ENCODE results near the gene UBE2N.
"Not testable (repeated sequence)": the region's sequence is repeated elsewhere in the genome, so short reads cannot be mapped to it uniquely, and the experiment has no call there.

Gene UBE2N

GRCh38 chr12:93378998-93379325 lies 62.8 kb downstream of the UBE2N start:
- H3K18ac ChIP-seq (ENCODE audit: low read length), result no peak overlapping the region
- H3K4me3 ChIP-seq (ENCODE audit: low read length in 2 of 2), result peak overlapping the region; percentile 65 to 90
- H3K9ac ChIP-seq (ENCODE audit: low read depth, low read length, poor library complexity), result peak overlapping the region; percentile 71
- H3K4me1 ChIP-seq (ENCODE audit: control insufficient read depth in 2 of 2, insufficient read depth in 1 of 2, low read depth in 1 of 2, low read length in 2 of 2), result peaks cover 12 to 14% of the 10 kb centered on the region in 2 donors
- no peak overlapping the region for H3K14ac ChIP-seq (ENCODE audit: low read length)
- no peak for DNase-seq (ENCODE audit: low spot score)
- no peak overlapping the region for H2BK15ac ChIP-seq (ENCODE audit: low read length)
- peaks cover 3% of the 10 kb centered on the region for H3K79me1 ChIP-seq (ENCODE audit: low read depth, low read length)
- H2BK12ac ChIP-seq (ENCODE audit: low read length), result no peak overlapping the region
- no peaks in the 10 kb centered on the region for H3K27me3 ChIP-seq (ENCODE audit: control insufficient read depth in 3 of 3, insufficient read depth in 3 of 3, low read depth in 1 of 3, low read length in 3 of 3)
- H2BK120ac ChIP-seq (ENCODE audit: low read depth, low read length), result no peak overlapping the region
- H4K91ac ChIP-seq (ENCODE audit: low read depth, low read length, poor library complexity), result no peak overlapping the region
- no peaks in the 10 kb centered on the region for H3K9me3 ChIP-seq (replicated peaks in 1 of 2; ENCODE audit: control insufficient read depth in 2 of 2, insufficient read depth in 1 of 2, low read depth in 1 of 2, low read length in 2 of 2)
- no peak overlapping the region for H3K27ac ChIP-seq (replicated peaks; ENCODE audit: low read length)
- no peak overlapping the region for H4K8ac ChIP-seq (ENCODE audit: low read depth, low read length)
- H2AFZ ChIP-seq (ENCODE audit: low read length), result peak overlapping the region; percentile 74
- peak overlapping the region; percentile 72 for H3K4me2 ChIP-seq (ENCODE audit: insufficient read depth, low read length, poor library complexity, severe bottlenecking)
- no peak overlapping the region for H2AK5ac ChIP-seq (ENCODE audit: low read depth, low read length)
- H3K4ac ChIP-seq (ENCODE audit: low read length), result no peak overlapping the region
- no CpG with 5 or more reads among the region's 4 CpGs for WGBS, 2 donors (ENCODE audit: extremely low coverage in 2 of 2, insufficient read length in 2 of 2, insufficient replicate concordance in 1 of 2)
- no peak overlapping the region for H2BK5ac ChIP-seq (ENCODE audit: low read length)
- H3K36me3 ChIP-seq (replicated peaks in 1 of 2; ENCODE audit: control insufficient read depth in 2 of 2, insufficient read depth in 2 of 2, low read length in 2 of 2), result peaks cover 0 to 4% of the 10 kb centered on the region in 2 donors
- no peak overlapping the region for H3K23ac ChIP-seq (ENCODE audit: low read depth, low read length, poor library complexity)

GRCh38 chr12:93378196-93378997 lies 63.4 kb downstream of the UBE2N start:
- H3K14ac ChIP-seq (ENCODE audit: low read length), result peak overlapping the region; percentile 47
- H3K36me3 ChIP-seq (replicated peaks in 1 of 2; ENCODE audit: control insufficient read depth in 2 of 2, insufficient read depth in 2 of 2, low read length in 2 of 2); H3K27me3 ChIP-seq (ENCODE audit: control insufficient read depth in 3 of 3, insufficient read depth in 3 of 3, low read depth in 1 of 3, low read length in 3 of 3); H3K79me1 ChIP-seq (ENCODE audit: low read depth, low read length); H2BK15ac ChIP-seq (ENCODE audit: low read length); H3K9me3 ChIP-seq (replicated peaks in 1 of 2; ENCODE audit: control insufficient read depth in 2 of 2, insufficient read depth in 1 of 2, low read depth in 1 of 2, low read length in 2 of 2); H4K8ac ChIP-seq (ENCODE audit: low read depth, low read length); H3K4ac ChIP-seq (ENCODE audit: low read length); H2AK5ac ChIP-seq (ENCODE audit: low read depth, low read length); H4K91ac ChIP-seq (ENCODE audit: low read depth, low read length, poor library complexity); H3K27ac ChIP-seq (replicated peaks; ENCODE audit: low read length); H2BK12ac ChIP-seq (ENCODE audit: low read length); H2BK120ac ChIP-seq (ENCODE audit: low read depth, low read length): not testable (repeated sequence)
- peak overlapping the region; percentile 68 for H2BK5ac ChIP-seq (ENCODE audit: low read length)
- H3K4me3 ChIP-seq (ENCODE audit: low read length in 2 of 2), result peak overlapping the region; percentile 65 to 90
- H2AFZ ChIP-seq (ENCODE audit: low read length), result peak overlapping the region; percentile 74
- peaks cover 14 to 15% of the 10 kb centered on the region in 2 donors for H3K4me1 ChIP-seq (ENCODE audit: control insufficient read depth in 2 of 2, insufficient read depth in 1 of 2, low read depth in 1 of 2, low read length in 2 of 2)
- H3K4me2 ChIP-seq (ENCODE audit: insufficient read depth, low read length, poor library complexity, severe bottlenecking), result peak overlapping the region; percentile 72
- peak overlapping the region; percentile 69 for H3K23ac ChIP-seq (ENCODE audit: low read depth, low read length, poor library complexity)
- DNase-seq (ENCODE audit: low spot score), result peak; percentile 30
- WGBS, 2 donors (ENCODE audit: extremely low coverage in 2 of 2, insufficient read length in 2 of 2, insufficient replicate concordance in 1 of 2), result no CpG with 5 or more reads among the region's 64 CpGs
- H3K18ac ChIP-seq (ENCODE audit: low read length), result peak overlapping the region; percentile 93
- peak overlapping the region; percentile 71 for H3K9ac ChIP-seq (ENCODE audit: low read depth, low read length, poor library complexity)

GRCh38 chr12:93377252-93378195 lies 64.2 kb downstream of the UBE2N start, which contains the start of gene NUDT4:
TSS of gene NUDT4 (plus strand) at chr12:93377925. CDS start at chr12:93378323, 398 bp downstream.
- peaks cover 14 to 15% of the 10 kb centered on the region in 2 donors for H3K4me1 ChIP-seq (ENCODE audit: control insufficient read depth in 2 of 2, insufficient read depth in 1 of 2, low read depth in 1 of 2, low read length in 2 of 2)
- H2BK12ac ChIP-seq (ENCODE audit: low read length), result no peak within 1 kb of the TSS
- no peak within 1 kb of the TSS for H2BK120ac ChIP-seq (ENCODE audit: low read depth, low read length)
- H3K23ac ChIP-seq (ENCODE audit: low read depth, low read length, poor library complexity), result peak within 1 kb of the TSS; percentile 99
- peak within 1 kb of the TSS; percentile 72 for H3K4me2 ChIP-seq (ENCODE audit: insufficient read depth, low read length, poor library complexity, severe bottlenecking)
- no peak within 1 kb of the TSS for H2AK5ac ChIP-seq (ENCODE audit: low read depth, low read length)
- no peak within 1 kb of the TSS for H3K4ac ChIP-seq (ENCODE audit: low read length)
- DNase-seq (ENCODE audit: low spot score), result peak; percentile 96
- peak within 1 kb of the TSS; percentile 86 for H2AFZ ChIP-seq (ENCODE audit: low read length)
- H2BK15ac ChIP-seq (ENCODE audit: low read length), result no peak within 1 kb of the TSS
- H3K27me3 ChIP-seq (ENCODE audit: control insufficient read depth in 3 of 3, insufficient read depth in 3 of 3, low read depth in 1 of 3, low read length in 3 of 3), result no peaks in the 10 kb centered on the region
- peak within 1 kb of the TSS; percentile 80 for H3K27ac ChIP-seq (replicated peaks; ENCODE audit: low read length)
- H3K36me3 ChIP-seq (replicated peaks in 1 of 2; ENCODE audit: control insufficient read depth in 2 of 2, insufficient read depth in 2 of 2, low read length in 2 of 2), result no peaks in the 10 kb centered on the region
- peak within 1 kb of the TSS; percentile 47 for H3K14ac ChIP-seq (ENCODE audit: low read length)
- H3K4me3 ChIP-seq (ENCODE audit: low read length in 2 of 2), result peak within 1 kb of the TSS; percentile 65 to 90
- no CpG with 5 or more reads among the region's 79 CpGs for WGBS, 2 donors (ENCODE audit: extremely low coverage in 2 of 2, insufficient read length in 2 of 2, insufficient replicate concordance in 1 of 2)
- peak within 1 kb of the TSS; percentile 71 for H3K9ac ChIP-seq (ENCODE audit: low read depth, low read length, poor library complexity)
- H2BK5ac ChIP-seq (ENCODE audit: low read length), result peak within 1 kb of the TSS; percentile 68
- H3K18ac ChIP-seq (ENCODE audit: low read length), result peak within 1 kb of the TSS; percentile 93
- no peak within 1 kb of the TSS for H4K8ac ChIP-seq (ENCODE audit: low read depth, low read length)
- H3K79me1 ChIP-seq (ENCODE audit: low read depth, low read length), result peaks cover 3% of the 10 kb centered on the region
- no peaks in the 10 kb centered on the region for H3K9me3 ChIP-seq (replicated peaks in 1 of 2; ENCODE audit: control insufficient read depth in 2 of 2, insufficient read depth in 1 of 2, low read depth in 1 of 2, low read length in 2 of 2)
- no peak within 1 kb of the TSS for H4K91ac ChIP-seq (ENCODE audit: low read depth, low read length, poor library complexity)

Data from neuronal stem cell (in vitro differentiated cells).